Calu3 (cell line): Measurements from ENCODE around the gene EMCN. TPM values are rescaled to one million over a fixed set of nuclear protein-coding genes. Genes with fewer than 3 reads are reported as not detected.

Source experiments
- BruUV-seq: library from RNA; stranded (reverse); fragments of 400-500 nt; replicated peaks from 2 replicates; lab custom pipeline; 2021; lab: Mats Ljungman, UMichigan
- CTCF ChIA-PET: fragments of 300-600 bp; sonication (Branson Sonifier 250); formaldehyde crosslinking; loops from one replicate; lab custom pipeline; 2022; ENCODE audit warnings: antibody characterized with exemption; lab: Charles Lee
- DNase-seq: peaks from one replicate; pipeline ENCODE4 v3.0.0; 2022
- H3K27ac Mint-ChIP-seq: one replicate; pipeline ENCODE4 v1.8.0; 2022; ENCODE audit warnings: mixed read lengths; ENCODE audit not compliant: unreplicated experiment
- H3K27me3 Mint-ChIP-seq: one replicate; pipeline ENCODE4 v1.8.0; 2022; ENCODE audit warnings: mixed read lengths; ENCODE audit not compliant: unreplicated experiment
- H3K36me3 Mint-ChIP-seq: one replicate; pipeline ENCODE4 v1.8.0; 2022; ENCODE audit warnings: mild to moderate bottlenecking, moderate library complexity, mixed read lengths; ENCODE audit not compliant: insufficient read depth, unreplicated experiment
- H3K4me1 Mint-ChIP-seq: one replicate; pipeline ENCODE4 v1.8.0; 2022; ENCODE audit warnings: mild to moderate bottlenecking, low read depth, mixed read lengths; ENCODE audit not compliant: unreplicated experiment
- H3K4me3 Mint-ChIP-seq: one replicate; pipeline ENCODE4 v1.8.0; 2022; ENCODE audit warnings: mild to moderate bottlenecking, low read depth, moderate library complexity, mixed read lengths; ENCODE audit not compliant: unreplicated experiment
- H3K9me3 Mint-ChIP-seq: one replicate; pipeline ENCODE4 v1.8.0; 2022; ENCODE audit warnings: low read depth, mixed read lengths; ENCODE audit not compliant: unreplicated experiment
- intact Hi-C: fragments of 100-400 bp; cut with micrococcal nuclease; formaldehyde crosslinking; loops from one replicate; pipeline ENCODE4 v1.10.0; 2022; ENCODE audit not compliant: unreplicated experiment
- total RNA-seq: library from RNA; stranded (reverse); gene quantifications from 2 replicates; pipeline ENCODE4 v1.2.3, GENCODE V29; 2022
- TF ChIP-seq, protein P1 (sequence below): fragments of 200-600 bp; IDR thresholded peaks from one replicate; pipeline ENCODE4 v1.8.0; 2022; ENCODE audit warnings: antibody characterized with exemption; ENCODE audit not compliant: unreplicated experiment

The EMCN gene
- total RNA-seq, 1 experiment from 2014 or later, result not detected

DNA sequence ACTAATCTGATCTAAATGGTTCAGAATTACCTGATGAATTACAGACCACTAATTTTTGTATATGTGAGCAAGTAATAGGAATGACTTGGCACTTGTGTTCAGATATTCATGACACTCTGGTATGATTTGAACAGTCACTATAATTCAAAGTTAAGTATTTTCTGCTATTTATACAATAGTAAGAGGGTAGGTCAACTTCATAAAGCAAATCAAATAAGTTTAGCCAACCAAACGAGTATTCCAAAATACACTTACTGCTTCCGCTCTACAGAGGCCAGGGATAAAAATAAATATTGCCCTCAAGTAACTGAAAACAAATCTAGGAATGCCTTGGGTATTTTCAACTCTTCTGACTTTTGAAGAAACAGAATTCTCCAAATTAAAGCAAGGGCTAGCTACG lies 9.1 kb downstream of the EMCN start:
- intact Hi-C loops, result no loop called here
- no peak overlapping the region for H3K27ac Mint-ChIP-seq
- DNase-seq, result no peak
- TF ChIP-seq, protein P1, sequence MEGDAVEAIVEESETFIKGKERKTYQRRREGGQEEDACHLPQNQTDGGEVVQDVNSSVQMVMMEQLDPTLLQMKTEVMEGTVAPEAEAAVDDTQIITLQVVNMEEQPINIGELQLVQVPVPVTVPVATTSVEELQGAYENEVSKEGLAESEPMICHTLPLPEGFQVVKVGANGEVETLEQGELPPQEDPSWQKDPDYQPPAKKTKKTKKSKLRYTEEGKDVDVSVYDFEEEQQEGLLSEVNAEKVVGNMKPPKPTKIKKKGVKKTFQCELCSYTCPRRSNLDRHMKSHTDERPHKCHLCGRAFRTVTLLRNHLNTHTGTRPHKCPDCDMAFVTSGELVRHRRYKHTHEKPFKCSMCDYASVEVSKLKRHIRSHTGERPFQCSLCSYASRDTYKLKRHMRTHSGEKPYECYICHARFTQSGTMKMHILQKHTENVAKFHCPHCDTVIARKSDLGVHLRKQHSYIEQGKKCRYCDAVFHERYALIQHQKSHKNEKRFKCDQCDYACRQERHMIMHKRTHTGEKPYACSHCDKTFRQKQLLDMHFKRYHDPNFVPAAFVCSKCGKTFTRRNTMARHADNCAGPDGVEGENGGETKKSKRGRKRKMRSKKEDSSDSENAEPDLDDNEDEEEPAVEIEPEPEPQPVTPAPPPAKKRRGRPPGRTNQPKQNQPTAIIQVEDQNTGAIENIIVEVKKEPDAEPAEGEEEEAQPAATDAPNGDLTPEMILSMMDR, result no peak
- CTCF ChIA-PET, result no interaction called here
- no peak overlapping the region for H3K4me3 Mint-ChIP-seq
- no peaks in the 10 kb centered on the region for H3K36me3 Mint-ChIP-seq
- no peaks in the 10 kb centered on the region for H3K27me3 Mint-ChIP-seq
- H3K9me3 Mint-ChIP-seq, result no peaks in the 10 kb centered on the region
- no TSS peak for BruUV-seq
- no peaks in the 10 kb centered on the region for H3K4me1 Mint-ChIP-seq

DNA sequence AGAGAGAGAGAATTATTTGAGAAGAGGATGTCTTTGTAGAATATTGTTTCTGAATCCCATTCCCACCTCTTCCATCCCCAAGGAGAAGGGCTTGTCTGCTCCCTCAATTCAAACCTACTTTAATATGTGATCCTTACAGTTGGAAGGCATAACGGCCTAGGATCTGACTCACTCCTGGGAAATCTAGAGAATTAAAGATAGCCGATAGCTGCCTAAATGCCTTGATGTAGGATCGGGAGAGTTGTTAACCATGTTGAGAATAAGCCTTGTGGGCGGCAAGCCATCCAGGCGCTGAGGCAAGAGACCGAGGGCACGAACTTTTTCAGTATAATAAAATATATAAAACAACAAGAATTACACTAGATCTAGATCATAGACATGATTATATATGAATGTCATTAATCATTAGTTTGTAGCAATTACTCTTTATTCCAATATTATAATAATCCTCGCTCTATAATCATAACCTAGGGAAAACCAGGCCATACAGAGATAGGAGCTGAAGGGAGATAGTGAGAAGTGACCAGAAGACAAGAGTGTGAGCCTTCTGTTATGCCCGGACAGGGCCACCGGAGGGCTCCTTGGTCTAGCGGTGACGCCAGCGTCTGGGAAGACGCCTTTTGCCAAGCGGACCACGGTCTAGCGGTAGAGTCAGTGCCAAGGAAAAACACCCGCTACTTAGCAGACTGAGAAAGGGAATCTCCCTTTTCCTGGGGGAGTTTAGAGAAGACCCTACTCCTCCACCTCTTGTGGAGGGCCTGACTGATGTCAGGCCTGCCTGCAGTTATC lies 13.5 kb downstream of the EMCN start:
- H3K27me3 Mint-ChIP-seq, result no peaks in the 10 kb centered on the region
- intact Hi-C loops, result no loop called here
- BruUV-seq, result no TSS peak
- H3K36me3 Mint-ChIP-seq, result no peaks in the 10 kb centered on the region
- H3K27ac Mint-ChIP-seq, result no peak overlapping the region
- H3K4me3 Mint-ChIP-seq, result no peak overlapping the region
- H3K9me3 Mint-ChIP-seq, result no peaks in the 10 kb centered on the region
- DNase-seq, result no peak
- CTCF ChIA-PET, result no interaction called here
- TF ChIP-seq, protein P1, result no peak
- H3K4me1 Mint-ChIP-seq, result no peaks in the 10 kb centered on the region

DNA sequence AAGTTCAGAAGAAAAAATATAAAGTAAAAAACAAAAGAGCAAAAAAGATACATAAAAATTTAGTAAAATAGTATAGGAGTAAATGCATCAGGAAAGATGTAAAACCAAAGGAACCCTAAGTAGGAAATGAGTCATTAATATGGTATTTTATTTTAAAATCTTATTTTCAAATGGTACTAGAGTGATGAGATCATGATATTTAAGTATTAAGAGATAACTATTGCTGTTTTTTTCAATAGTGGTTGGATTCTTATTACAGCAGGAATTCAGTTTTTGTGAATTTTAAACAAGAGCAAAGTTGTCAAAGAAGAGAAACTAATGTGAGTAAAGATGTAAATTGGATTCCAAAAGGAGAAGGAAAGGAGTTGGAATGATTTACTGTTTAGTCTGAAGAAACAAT lies 20.0 kb downstream of the EMCN start:
- TF ChIP-seq, protein P1, result no peak
- no peak for DNase-seq
- H3K36me3 Mint-ChIP-seq, result no peaks in the 10 kb centered on the region
- H3K4me3 Mint-ChIP-seq, result no peak overlapping the region
- no peaks in the 10 kb centered on the region for H3K27me3 Mint-ChIP-seq
- intact Hi-C loops, result no loop called here
- H3K4me1 Mint-ChIP-seq, result no peaks in the 10 kb centered on the region
- no TSS peak for BruUV-seq
- no peak overlapping the region for H3K27ac Mint-ChIP-seq
- H3K9me3 Mint-ChIP-seq, result no peaks in the 10 kb centered on the region
- CTCF ChIA-PET, result no interaction called here

DNA sequence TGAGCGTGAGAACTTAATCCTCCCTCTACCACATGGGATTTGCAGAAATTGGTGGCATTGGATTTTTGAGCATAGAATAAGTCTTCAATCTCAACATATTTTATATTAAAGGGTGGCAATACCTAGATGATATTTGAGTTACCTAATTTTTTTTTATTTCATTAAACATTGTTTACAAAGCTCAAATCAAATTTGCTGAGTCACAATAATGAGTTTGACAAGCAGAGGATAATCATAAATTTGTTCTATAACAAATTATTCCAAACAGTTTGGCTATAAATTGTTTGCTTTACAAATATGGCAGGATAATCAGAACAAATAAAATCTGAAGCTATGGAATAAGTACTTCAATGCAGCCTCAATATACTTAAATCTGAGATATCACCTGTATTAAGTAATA lies 22.7 kb downstream of the EMCN start:
- CTCF ChIA-PET, result no interaction called here
- no peak overlapping the region for H3K4me3 Mint-ChIP-seq
- H3K27ac Mint-ChIP-seq, result no peak overlapping the region
- intact Hi-C loops, result no loop called here
- TF ChIP-seq, protein P1, result no peak
- no peaks in the 10 kb centered on the region for H3K9me3 Mint-ChIP-seq
- no TSS peak for BruUV-seq
- DNase-seq, result no peak
- H3K36me3 Mint-ChIP-seq, result no peaks in the 10 kb centered on the region
- H3K27me3 Mint-ChIP-seq, result no peaks in the 10 kb centered on the region
- no peaks in the 10 kb centered on the region for H3K4me1 Mint-ChIP-seq
